Measurements from ENCODE around the gene INAFM2. TPM values are rescaled to one million over a fixed set of nuclear protein-coding genes. Genes with fewer than 3 reads are reported as not detected.

Gene INAFM2
- total RNA-seq (10.0 TPM), polyA plus RNA-seq (1 to 10 TPM in 3 of 4 donors, under 1 TPM in 1; 0.67 to 2.2 (median 1.7) TPM)

GRCh38 chr15:40323239-40323952 is at the start of gene INAFM2:
INAFM2 (plus strand) TSS chr15:40323692; CDS start chr15:40324056, 364 bp downstream.
- Histone ChIP-seq H3K27ac (ENCODE audit: insufficient read depth, low read length, poor library complexity, severe bottlenecking) (peak within 1 kb of the TSS; percentile 60), H3K9me3 (ENCODE audit: control insufficient read depth in 2 of 2, low read length in 2 of 2) (no peaks in the 10 kb centered on the region), H3K4me1 (ENCODE audit: control insufficient read depth, insufficient read depth, low read length, poor library complexity, severe bottlenecking) (peaks cover 24% of the 10 kb centered on the region), H3K4me3 (ENCODE audit: low read depth, low read length) (peak within 1 kb of the TSS; percentile 51), H3K27me3 (ENCODE audit: control insufficient read depth, insufficient read depth, low read length) (peaks cover 8% of the 10 kb centered on the region), H3K36me3 (ENCODE audit: control insufficient read depth, insufficient read depth, low read length) (no peaks in the 10 kb centered on the region)
- Mint-ChIP-seq H3K27me3 (peaks cover 22% of the 10 kb centered on the region), H3K4me1 (peaks cover 17 to 38% (median 23%) of the 10 kb centered on the region in 4 donors), H3K27ac (peak within 1 kb of the TSS; percentile 38 to 60 (median 55)), H3K36me3 (no peaks in the 10 kb centered on the region), H3K4me3 (peak within 1 kb of the TSS; percentile 85 to 93 (median 92)), H3K9me3 (no peaks in the 10 kb centered on the region)
- ATAC-seq (ENCODE audit: low read depth in 2 of 2) (peak; percentile 92), DNase-seq (peak; percentile 84 to 95 (median 90))

GRCh38 chr15:40274350-40275274 is 48.9 kb upstream of the INAFM2 start:
- Mint-ChIP-seq H3K27ac (peak overlapping the region in 1 of 3 donors; percentile 43), H3K9me3 (no peaks in the 10 kb centered on the region), H3K4me3 (peak overlapping the region in 2 of 4 donors; percentile 4 to 70), H3K4me1 (peaks cover 0 to 8% (median 6%) of the 10 kb centered on the region in 4 donors), H3K36me3 (no peaks in the 10 kb centered on the region), H3K27me3 (peaks cover 29% of the 10 kb centered on the region)
- peak; percentile 76 to 89 (median 85) for DNase-seq
- Histone ChIP-seq H3K36me3 (ENCODE audit: control insufficient read depth, insufficient read depth, low read length) (no peaks in the 10 kb centered on the region), H3K4me3 (ENCODE audit: low read depth, low read length) (no peak overlapping the region), H3K4me1 (ENCODE audit: control insufficient read depth, insufficient read depth, low read length, poor library complexity, severe bottlenecking) (peaks cover 3% of the 10 kb centered on the region), H3K27me3 (ENCODE audit: control insufficient read depth, insufficient read depth, low read length) (peaks cover 16% of the 10 kb centered on the region), H3K9me3 (ENCODE audit: control insufficient read depth in 2 of 2, low read length in 2 of 2) (no peaks in the 10 kb centered on the region), H3K27ac (ENCODE audit: insufficient read depth, low read length, poor library complexity, severe bottlenecking) (no peak overlapping the region)
- peak; percentile 75 to 77 for ATAC-seq (ENCODE audit: low read depth in 2 of 2)

GRCh38 chr15:40275523-40275922 is 48.0 kb upstream of the INAFM2 start:
- no peak overlapping the region for H3K4me3 ChIP-seq (ENCODE audit: low read depth, low read length)
- H3K27ac ChIP-seq (ENCODE audit: insufficient read depth, low read length, poor library complexity, severe bottlenecking): no peak overlapping the region
- Mint-ChIP-seq H3K4me1 (peaks cover 0 to 8% (median 6%) of the 10 kb centered on the region in 4 donors), H3K36me3 (no peaks in the 10 kb centered on the region), H3K4me3 (no peak overlapping the region), H3K9me3 (no peaks in the 10 kb centered on the region), H3K27ac (no peak overlapping the region), H3K27me3 (peaks cover 33% of the 10 kb centered on the region)
- no peak for ATAC-seq (ENCODE audit: low read depth in 2 of 2)
- no peaks in the 10 kb centered on the region for H3K36me3 ChIP-seq (ENCODE audit: control insufficient read depth, insufficient read depth, low read length)
- peaks cover 16% of the 10 kb centered on the region for H3K27me3 ChIP-seq (ENCODE audit: control insufficient read depth, insufficient read depth, low read length)
- DNase-seq: no peak
- no peaks in the 10 kb centered on the region for H3K9me3 ChIP-seq (ENCODE audit: control insufficient read depth in 2 of 2, low read length in 2 of 2)
- H3K4me1 ChIP-seq (ENCODE audit: control insufficient read depth, insufficient read depth, low read length, poor library complexity, severe bottlenecking): peaks cover 3% of the 10 kb centered on the region

- peaks cover 3% of the 10 kb centered on the region for H3K4me1 ChIP-seq (ENCODE audit: control insufficient read depth, insufficient read depth, low read length, poor library complexity, severe bottlenecking)
- H3K4me3 ChIP-seq (ENCODE audit: low read depth, low read length): no peak overlapping the region
- no peaks in the 10 kb centered on the region for H3K9me3 ChIP-seq (ENCODE audit: control insufficient read depth in 2 of 2, low read length in 2 of 2)
- no peak overlapping the region for H3K27ac ChIP-seq (ENCODE audit: insufficient read depth, low read length, poor library complexity, severe bottlenecking)
- ATAC-seq (ENCODE audit: low read depth in 2 of 2) (no peak), DNase-seq (no peak)
- H3K36me3 ChIP-seq (ENCODE audit: control insufficient read depth, insufficient read depth, low read length): no peaks in the 10 kb centered on the region
- Mint-ChIP-seq H3K27ac (no peak overlapping the region), H3K4me1 (peaks cover 0 to 8% (median 6%) of the 10 kb centered on the region in 4 donors), H3K9me3 (no peaks in the 10 kb centered on the region), H3K4me3 (no peak overlapping the region), H3K36me3 (no peaks in the 10 kb centered on the region), H3K27me3 (peaks cover 37% of the 10 kb centered on the region)
- peaks cover 18% of the 10 kb centered on the region for H3K27me3 ChIP-seq (ENCODE audit: control insufficient read depth, insufficient read depth, low read length)
Measured at GRCh38 chr15:40275954-40276353, 47.5 kb upstream of the INAFM2 start.

- no peaks in the 10 kb centered on the region for H3K36me3 Mint-ChIP-seq
- no peak overlapping the region for H3K4me3 Mint-ChIP-seq
- H3K36me3 ChIP-seq (ENCODE audit: control insufficient read depth, insufficient read depth, low read length): no peaks in the 10 kb centered on the region
- peaks cover 40% of the 10 kb centered on the region for H3K27me3 Mint-ChIP-seq
- H3K27me3 ChIP-seq (ENCODE audit: control insufficient read depth, insufficient read depth, low read length): peaks cover 18% of the 10 kb centered on the region
- no peaks in the 10 kb centered on the region for H3K9me3 ChIP-seq (ENCODE audit: control insufficient read depth in 2 of 2, low read length in 2 of 2)
- ATAC-seq (ENCODE audit: low read depth in 2 of 2) (no peak), DNase-seq (no peak)
- H3K4me1 Mint-ChIP-seq: peaks cover 0 to 8% (median 6%) of the 10 kb centered on the region in 4 donors
- H3K27ac Mint-ChIP-seq: no peak overlapping the region
- H3K4me3 ChIP-seq (ENCODE audit: low read depth, low read length): no peak overlapping the region
- peaks cover 10% of the 10 kb centered on the region for H3K4me1 ChIP-seq (ENCODE audit: control insufficient read depth, insufficient read depth, low read length, poor library complexity, severe bottlenecking)
- H3K9me3 Mint-ChIP-seq: no peaks in the 10 kb centered on the region
- H3K27ac ChIP-seq (ENCODE audit: insufficient read depth, low read length, poor library complexity, severe bottlenecking): no peak overlapping the region
Measured at GRCh38 chr15:40276927-40277326, 46.6 kb upstream of the INAFM2 start.

- no peaks in the 10 kb centered on the region for H3K36me3 Mint-ChIP-seq
- peaks cover 40% of the 10 kb centered on the region for H3K27me3 Mint-ChIP-seq
- no peaks in the 10 kb centered on the region for H3K9me3 Mint-ChIP-seq
- DNase-seq (no peak), ATAC-seq (ENCODE audit: low read depth in 2 of 2) (no peak)
- no peak overlapping the region for H3K4me3 Mint-ChIP-seq
- peaks cover 18% of the 10 kb centered on the region for H3K27me3 ChIP-seq (ENCODE audit: control insufficient read depth, insufficient read depth, low read length)
- no peaks in the 10 kb centered on the region for H3K36me3 ChIP-seq (ENCODE audit: control insufficient read depth, insufficient read depth, low read length)
- H3K4me1 Mint-ChIP-seq: peaks cover 0 to 8% (median 6%) of the 10 kb centered on the region in 4 donors
- no peak overlapping the region for H3K4me3 ChIP-seq (ENCODE audit: low read depth, low read length)
- peaks cover 16% of the 10 kb centered on the region for H3K4me1 ChIP-seq (ENCODE audit: control insufficient read depth, insufficient read depth, low read length, poor library complexity, severe bottlenecking)
- no peak overlapping the region for H3K27ac Mint-ChIP-seq
- no peaks in the 10 kb centered on the region for H3K9me3 ChIP-seq (ENCODE audit: control insufficient read depth in 2 of 2, low read length in 2 of 2)
- H3K27ac ChIP-seq (ENCODE audit: insufficient read depth, low read length, poor library complexity, severe bottlenecking): no peak overlapping the region
Measured at GRCh38 chr15:40277471-40277870, 46.0 kb upstream of the INAFM2 start.

GRCh38 chr15:40278026-40278425 is 45.5 kb upstream of the INAFM2 start:
- H3K4me1 ChIP-seq (ENCODE audit: control insufficient read depth, insufficient read depth, low read length, poor library complexity, severe bottlenecking): peaks cover 21% of the 10 kb centered on the region

More at GRCh38 chr15:40278026-40278425, 45.5 kb upstream of the INAFM2 start:
- Histone ChIP-seq H3K9me3 (ENCODE audit: control insufficient read depth in 2 of 2, low read length in 2 of 2) (no peaks in the 10 kb centered on the region), H3K27ac (ENCODE audit: insufficient read depth, low read length, poor library complexity, severe bottlenecking) (no peak overlapping the region), H3K4me3 (ENCODE audit: low read depth, low read length) (no peak overlapping the region), H3K27me3 (ENCODE audit: control insufficient read depth, insufficient read depth, low read length) (peaks cover 18% of the 10 kb centered on the region), H3K36me3 (ENCODE audit: control insufficient read depth, insufficient read depth, low read length) (no peaks in the 10 kb centered on the region)
- peaks cover 40% of the 10 kb centered on the region for H3K27me3 Mint-ChIP-seq
- no peaks in the 10 kb centered on the region for H3K9me3 Mint-ChIP-seq
- DNase-seq: no peak
- H3K4me3 Mint-ChIP-seq: no peak overlapping the region
- H3K4me1 Mint-ChIP-seq: peaks cover 0 to 8% (median 6%) of the 10 kb centered on the region in 4 donors
- no peak overlapping the region for H3K27ac Mint-ChIP-seq
- ATAC-seq (ENCODE audit: low read depth in 2 of 2): no peak
- no peaks in the 10 kb centered on the region for H3K36me3 Mint-ChIP-seq

Data from CD4-positive, CD25-positive, alpha-beta regulatory T cell (primary cell).